ENCODE data around the gene NDFIP2.

Gene NDFIP2

GRCh38 chr13:79459906-79460305 is 21.0 kb upstream of the NDFIP2 start:
- DNase-seq (ENCODE audit: low read depth) = no peak

GRCh38 chr13:79462895-79463294 is 18.1 kb upstream of the NDFIP2 start:
- no peak for DNase-seq (ENCODE audit: low read depth)

- DNase-seq (ENCODE audit: low read depth) = no peak
Observed at GRCh38 chr13:79463604-79464003, 17.4 kb upstream of the NDFIP2 start.

- no peak for DNase-seq (ENCODE audit: low read depth)
Observed at GRCh38 chr13:79466872-79467271, 14.1 kb upstream of the NDFIP2 start.

GRCh38 chr13:79468402-79468801 is 12.6 kb upstream of the NDFIP2 start:
- DNase-seq (ENCODE audit: low read depth) = no peak

- no peak for DNase-seq (ENCODE audit: low read depth)
Observed at GRCh38 chr13:79468819-79469218, 12.1 kb upstream of the NDFIP2 start.

GRCh38 chr13:79469608-79470007 is 11.3 kb upstream of the NDFIP2 start:
- no peak for DNase-seq (ENCODE audit: low read depth)

GRCh38 chr13:79470666-79471065 is 10.3 kb upstream of the NDFIP2 start:
- DNase-seq (ENCODE audit: low read depth) = no peak

- no peak for DNase-seq (ENCODE audit: low read depth)
Observed at GRCh38 chr13:79475569-79475968, 5.4 kb upstream of the NDFIP2 start.

- DNase-seq (ENCODE audit: low read depth) = no peak
Observed at GRCh38 chr13:79477968-79478367, 3.0 kb upstream of the NDFIP2 start.

- DNase-seq (ENCODE audit: low read depth) = no peak
Observed at GRCh38 chr13:79479882-79480281, 1.1 kb upstream of the NDFIP2 start.

- DNase-seq (ENCODE audit: low read depth) = no peak
Observed at GRCh38 chr13:79481685-79482052, 714 bp downstream of the NDFIP2 start.

- no peak for DNase-seq (ENCODE audit: low read depth)
Observed at GRCh38 chr13:79482281-79482970, 1.5 kb downstream of the NDFIP2 start.

- peak; percentile 41 for DNase-seq (ENCODE audit: low read depth)
Observed at GRCh38 chr13:79483086-79483706, 2.2 kb downstream of the NDFIP2 start.

GRCh38 chr13:79485014-79485811 is 4.3 kb downstream of the NDFIP2 start:
- peak; percentile 61 for DNase-seq (ENCODE audit: low read depth)

- DNase-seq (ENCODE audit: low read depth) = no peak
Observed at GRCh38 chr13:79486433-79487188, 5.7 kb downstream of the NDFIP2 start.

GRCh38 chr13:79490326-79490725 is 9.4 kb downstream of the NDFIP2 start:
- DNase-seq (ENCODE audit: low read depth) = no peak

- DNase-seq (ENCODE audit: low read depth) = no peak
Observed at GRCh38 chr13:79490824-79491223, 9.9 kb downstream of the NDFIP2 start.

GRCh38 chr13:79491715-79492114 is 10.8 kb downstream of the NDFIP2 start:
- DNase-seq (ENCODE audit: low read depth) = peak; percentile 68

GRCh38 chr13:79492313-79492798 is 11.4 kb downstream of the NDFIP2 start:
- no peak for DNase-seq (ENCODE audit: low read depth)

- DNase-seq (ENCODE audit: low read depth) = no peak
Observed at GRCh38 chr13:79492918-79493594, 12.1 kb downstream of the NDFIP2 start.

GRCh38 chr13:79496188-79496587 is 15.2 kb downstream of the NDFIP2 start:
- DNase-seq (ENCODE audit: low read depth) = no peak
